ENCODE measurements around the gene ACTR10.
A peak's percentile ranks its signal among the peaks of the same experiment; 100 is the strongest.
"Not testable (repeated sequence)": the region's sequence is repeated elsewhere in the genome, so short reads cannot be mapped to it uniquely, and the experiment has no call there.

ACTR10 gene

GRCh38 chr14:58227096-58227819 is 27.3 kb downstream of the ACTR10 start:
- no peak for DNase-seq

- DNase-seq = no peak
These were observed 38.6 kb downstream of the ACTR10 start for GRCh38 chr14:58238252-58239243.

- peak; percentile 79 to 80 for DNase-seq
These were observed 39.6 kb downstream of the ACTR10 start for GRCh38 chr14:58239244-58240195.

- DNase-seq = no peak
These were observed 44.0 kb downstream of the ACTR10 start for GRCh38 chr14:58243790-58244555.

GRCh38 chr14:58244556-58245387 is 44.8 kb downstream of the ACTR10 start, which contains the start of gene PSMA3:
Gene PSMA3 (plus strand): TSS chr14:58244843. CDS start chr14:58244921, 78 bp downstream.
- peak; percentile 96 to 98 for DNase-seq

- DNase-seq = no peak
These were observed 45.6 kb downstream of the ACTR10 start for GRCh38 chr14:58245562-58245961.

GRCh38 chr14:58249611-58250010 is 49.7 kb downstream of the ACTR10 start:
- no peak for DNase-seq

GRCh38 chr14:58258156-58258555 is 58.2 kb downstream of the ACTR10 start:
- no peak for DNase-seq

GRCh38 chr14:58262005-58262404 is 62.1 kb downstream of the ACTR10 start:
- DNase-seq = not testable (repeated sequence)

- DNase-seq = no peak
These were observed 65.5 kb downstream of the ACTR10 start for GRCh38 chr14:58265401-58265800.

- DNase-seq = no peak
These were observed 70.7 kb downstream of the ACTR10 start for GRCh38 chr14:58270628-58271027.

- no peak for DNase-seq
These were observed 72.8 kb downstream of the ACTR10 start for GRCh38 chr14:58272588-58273372.

GRCh38 chr14:58274881-58275280 is 74.9 kb downstream of the ACTR10 start:
- no peak for DNase-seq

GRCh38 chr14:58275527-58276190 is 75.7 kb downstream of the ACTR10 start:
- DNase-seq = no peak

- no peak for DNase-seq
These were observed 76.3 kb downstream of the ACTR10 start for GRCh38 chr14:58276208-58276607.

GRCh38 chr14:58278177-58278576 is 78.2 kb downstream of the ACTR10 start:
- DNase-seq = no peak

GRCh38 chr14:58280954-58281787 is 81.2 kb downstream of the ACTR10 start:
- peak in 1 of 2 experiments; percentile 10 for DNase-seq

GRCh38 chr14:58281969-58282368 is 82.0 kb downstream of the ACTR10 start:
- DNase-seq = no peak
